ENCODE results near the gene CBY2.
"Not testable (repeated sequence)": the region's sequence is repeated elsewhere in the genome, so short reads cannot be mapped to it uniquely, and the experiment has no call there.

DNA sequence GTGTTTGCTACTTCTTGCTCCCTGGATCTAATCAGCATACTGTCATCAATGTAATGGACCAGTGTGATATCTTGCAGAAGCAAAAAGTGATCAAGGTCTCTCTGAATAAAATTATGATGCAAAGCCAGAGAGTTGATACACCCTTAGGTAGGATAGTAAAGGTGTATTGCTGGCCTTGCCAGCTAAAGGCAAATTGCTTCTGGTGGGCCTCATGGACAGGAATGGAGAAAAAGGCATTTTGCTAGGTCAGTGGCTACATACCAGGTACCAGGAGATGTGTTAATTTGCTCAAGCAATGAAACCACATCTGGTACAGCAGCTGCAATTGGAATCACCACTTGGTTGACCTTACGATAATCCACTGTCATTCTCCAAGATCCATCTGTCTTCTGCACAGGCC is 54.4 kb downstream of the CBY2 start:
- TF ChIP-seq, protein P1, sequence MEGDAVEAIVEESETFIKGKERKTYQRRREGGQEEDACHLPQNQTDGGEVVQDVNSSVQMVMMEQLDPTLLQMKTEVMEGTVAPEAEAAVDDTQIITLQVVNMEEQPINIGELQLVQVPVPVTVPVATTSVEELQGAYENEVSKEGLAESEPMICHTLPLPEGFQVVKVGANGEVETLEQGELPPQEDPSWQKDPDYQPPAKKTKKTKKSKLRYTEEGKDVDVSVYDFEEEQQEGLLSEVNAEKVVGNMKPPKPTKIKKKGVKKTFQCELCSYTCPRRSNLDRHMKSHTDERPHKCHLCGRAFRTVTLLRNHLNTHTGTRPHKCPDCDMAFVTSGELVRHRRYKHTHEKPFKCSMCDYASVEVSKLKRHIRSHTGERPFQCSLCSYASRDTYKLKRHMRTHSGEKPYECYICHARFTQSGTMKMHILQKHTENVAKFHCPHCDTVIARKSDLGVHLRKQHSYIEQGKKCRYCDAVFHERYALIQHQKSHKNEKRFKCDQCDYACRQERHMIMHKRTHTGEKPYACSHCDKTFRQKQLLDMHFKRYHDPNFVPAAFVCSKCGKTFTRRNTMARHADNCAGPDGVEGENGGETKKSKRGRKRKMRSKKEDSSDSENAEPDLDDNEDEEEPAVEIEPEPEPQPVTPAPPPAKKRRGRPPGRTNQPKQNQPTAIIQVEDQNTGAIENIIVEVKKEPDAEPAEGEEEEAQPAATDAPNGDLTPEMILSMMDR (IDR thresholded peaks at IDR 0.05) = not testable (repeated sequence)
- TF ChIP-seq POLR2A (IDR thresholded peaks at IDR 0.05) = not testable (repeated sequence)

All from gastroesophageal sphincter (tissue), 3 donors.